T-helper 1 cell treated with Interleukin-12 subunit alpha and Interleukin-12 subunit beta and Interleukin-4 antibody, amounts not matched to agents 30 μg/mL and 1 μg/mL, for 36 hours (primary cell): ENCODE measurements around the gene COL21A1.

Experiments
- H3K27ac Mint-ChIP-seq: one replicate; pipeline ENCODE4 v1.8.0; 2021; ENCODE audit warnings: mild to moderate bottlenecking, mixed read lengths
- H3K27me3 Mint-ChIP-seq: one replicate; pipeline ENCODE4 v1.8.0; 2021; ENCODE audit warnings: low read depth, mixed read lengths
- H3K36me3 Mint-ChIP-seq: one replicate; pipeline ENCODE4 v1.8.0; 2021; ENCODE audit warnings: low read depth, mixed read lengths
- H3K4me1 Mint-ChIP-seq: one replicate; pipeline ENCODE4 v1.8.0; 2021; ENCODE audit warnings: low read depth, mixed read lengths
- H3K4me3 Mint-ChIP-seq: one replicate; pipeline ENCODE4 v1.8.0; 2021; ENCODE audit warnings: mild to moderate bottlenecking, moderate library complexity, mixed read lengths
- H3K9me3 Mint-ChIP-seq: one replicate; pipeline ENCODE4 v1.8.0; 2021; ENCODE audit warnings: mixed read lengths

The COL21A1 gene

DNA sequence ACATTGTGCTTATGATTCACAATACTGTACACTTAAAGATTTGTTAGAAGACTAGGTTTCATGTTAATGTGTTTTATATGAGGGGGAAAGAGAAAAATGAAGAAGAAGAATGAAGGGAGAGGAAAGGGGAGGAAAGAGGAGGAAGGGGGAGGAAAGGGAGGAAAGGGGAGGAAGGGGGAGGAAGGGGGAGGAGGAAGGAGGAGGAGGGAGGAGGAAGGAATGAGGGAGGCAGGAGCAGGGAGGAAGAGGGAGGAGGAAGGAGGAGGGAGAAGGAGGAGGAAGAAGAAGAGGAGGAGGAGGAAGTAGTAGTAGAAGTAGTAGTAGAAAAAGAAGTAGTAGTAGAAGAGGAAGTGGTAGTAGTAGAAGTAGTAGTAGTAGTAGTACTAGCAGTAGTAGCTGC lies 70.6 kb downstream of the COL21A1 start:
- no peaks in the 10 kb centered on the region for H3K4me1 Mint-ChIP-seq
- H3K27ac Mint-ChIP-seq: no peak overlapping the region
- no peak overlapping the region for H3K4me3 Mint-ChIP-seq
- H3K27me3 Mint-ChIP-seq: no peaks in the 10 kb centered on the region
- peaks cover 31% of the 10 kb centered on the region for H3K9me3 Mint-ChIP-seq
- no peaks in the 10 kb centered on the region for H3K36me3 Mint-ChIP-seq

DNA sequence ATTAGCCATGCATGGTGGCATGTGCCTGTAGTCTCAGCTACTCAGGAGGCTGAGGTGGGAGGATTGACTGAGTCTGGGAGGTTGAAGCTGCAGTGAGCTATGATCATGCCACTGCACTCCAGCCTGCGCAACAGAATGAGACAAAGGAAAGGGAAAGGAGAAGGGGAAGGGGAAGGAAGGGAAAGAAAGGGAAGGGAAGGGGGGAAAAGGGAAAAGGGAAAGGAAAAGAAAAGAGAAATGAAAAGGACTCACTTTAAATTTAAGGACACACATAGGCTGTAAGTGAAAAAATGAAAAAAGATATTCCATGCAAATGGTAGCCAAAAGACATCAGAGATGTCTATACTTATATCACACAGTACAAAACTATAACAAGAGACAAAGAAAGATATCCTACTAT lies 74.2 kb downstream of the COL21A1 start:
- no peaks in the 10 kb centered on the region for H3K36me3 Mint-ChIP-seq
- no peaks in the 10 kb centered on the region for H3K4me1 Mint-ChIP-seq
- H3K9me3 Mint-ChIP-seq: peaks cover 44% of the 10 kb centered on the region
- no peak overlapping the region for H3K27ac Mint-ChIP-seq
- no peaks in the 10 kb centered on the region for H3K27me3 Mint-ChIP-seq
- H3K4me3 Mint-ChIP-seq: no peak overlapping the region

DNA sequence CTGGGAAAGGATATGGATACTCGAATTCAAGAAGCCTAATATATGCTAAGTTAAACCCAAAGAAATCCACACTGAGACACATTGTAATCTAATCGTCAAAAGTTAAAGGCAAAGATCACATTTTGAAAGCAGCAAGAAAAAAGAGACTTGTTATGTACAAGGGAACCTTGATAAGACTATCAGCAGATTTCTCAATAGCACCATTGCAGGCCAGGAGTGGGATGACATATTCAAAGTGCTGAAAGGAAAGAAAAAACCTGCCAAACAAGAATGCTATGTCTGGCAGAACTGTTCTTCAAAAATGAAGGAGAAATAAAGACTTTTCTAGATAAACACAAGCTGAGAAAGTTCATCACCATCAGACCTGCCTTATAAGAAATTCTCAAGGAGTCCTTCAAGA lies 75.2 kb downstream of the COL21A1 start:
- Mint-ChIP-seq H3K36me3 (no peaks in the 10 kb centered on the region), H3K4me3 (no peak overlapping the region), H3K27me3 (no peaks in the 10 kb centered on the region), H3K9me3 (peaks cover 46% of the 10 kb centered on the region), H3K4me1 (no peaks in the 10 kb centered on the region), H3K27ac (no peak overlapping the region)

DNA sequence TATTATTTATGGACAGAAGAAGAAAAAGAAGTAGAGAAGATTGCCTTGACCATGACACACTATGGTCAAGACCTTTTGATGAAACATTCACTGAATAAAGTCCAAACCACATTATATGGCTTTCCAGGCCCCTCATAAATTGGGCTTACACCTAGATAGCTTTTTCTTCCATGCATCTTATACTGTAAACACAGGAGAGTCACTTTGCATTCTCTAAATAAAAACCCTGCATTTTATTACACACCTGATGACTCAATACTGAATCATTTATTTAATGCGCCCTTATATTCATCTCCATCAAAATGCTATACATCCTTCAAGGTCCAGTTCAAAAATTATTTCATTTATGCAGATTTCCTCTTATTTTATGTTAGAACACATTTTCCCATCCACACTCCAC lies 78.0 kb downstream of the COL21A1 start:
- no peaks in the 10 kb centered on the region for H3K4me1 Mint-ChIP-seq
- H3K27ac Mint-ChIP-seq: no peak overlapping the region
- no peak overlapping the region for H3K4me3 Mint-ChIP-seq
- H3K27me3 Mint-ChIP-seq: no peaks in the 10 kb centered on the region
- peaks cover 35% of the 10 kb centered on the region for H3K9me3 Mint-ChIP-seq
- H3K36me3 Mint-ChIP-seq: no peaks in the 10 kb centered on the region

DNA sequence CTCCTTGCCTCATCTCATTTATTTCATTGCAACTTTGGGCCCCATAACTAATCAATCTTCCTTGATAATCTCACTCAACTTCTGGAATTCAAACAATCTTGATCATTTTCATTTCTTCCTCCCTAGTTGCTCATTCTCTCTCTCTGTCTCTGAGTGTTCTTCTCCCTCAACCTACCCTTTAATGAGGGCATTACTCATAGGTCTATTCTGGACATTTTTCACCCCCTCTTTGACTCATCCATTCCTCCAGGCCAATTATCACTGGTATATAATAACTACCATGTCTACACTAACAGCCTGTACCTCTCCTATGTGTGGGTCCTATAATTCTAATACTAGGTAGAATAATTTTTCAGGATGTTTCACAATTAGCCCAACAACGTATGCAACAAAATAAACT lies 78.8 kb downstream of the COL21A1 start:
- Mint-ChIP-seq H3K4me1 (no peaks in the 10 kb centered on the region), H3K9me3 (peaks cover 28% of the 10 kb centered on the region), H3K27ac (no peak overlapping the region), H3K36me3 (no peaks in the 10 kb centered on the region), H3K4me3 (no peak overlapping the region), H3K27me3 (no peaks in the 10 kb centered on the region)

DNA sequence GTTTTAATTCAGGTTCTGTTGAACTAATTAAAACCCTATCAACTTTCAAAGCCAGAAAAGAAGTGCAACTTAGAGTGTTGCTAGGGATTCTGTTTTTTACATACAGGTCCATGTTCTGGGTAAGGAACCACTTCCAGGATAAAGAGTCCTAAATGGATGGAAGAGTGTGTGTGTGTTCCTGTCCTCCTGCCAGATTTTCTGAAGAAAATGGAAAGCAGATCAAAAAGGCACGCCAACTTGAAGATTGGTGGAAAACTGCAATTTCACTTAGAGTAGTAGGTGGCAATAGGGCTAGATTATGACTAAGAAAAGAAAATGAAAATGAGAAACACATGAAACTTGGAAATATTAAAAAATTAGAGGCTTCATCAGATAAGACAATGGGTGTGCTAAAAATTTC lies 85.3 kb downstream of the COL21A1 start:
- no peak overlapping the region for H3K4me3 Mint-ChIP-seq
- H3K27me3 Mint-ChIP-seq: no peaks in the 10 kb centered on the region
- no peak overlapping the region for H3K27ac Mint-ChIP-seq
- peaks cover 7% of the 10 kb centered on the region for H3K9me3 Mint-ChIP-seq
- H3K36me3 Mint-ChIP-seq: no peaks in the 10 kb centered on the region
- no peaks in the 10 kb centered on the region for H3K4me1 Mint-ChIP-seq

DNA sequence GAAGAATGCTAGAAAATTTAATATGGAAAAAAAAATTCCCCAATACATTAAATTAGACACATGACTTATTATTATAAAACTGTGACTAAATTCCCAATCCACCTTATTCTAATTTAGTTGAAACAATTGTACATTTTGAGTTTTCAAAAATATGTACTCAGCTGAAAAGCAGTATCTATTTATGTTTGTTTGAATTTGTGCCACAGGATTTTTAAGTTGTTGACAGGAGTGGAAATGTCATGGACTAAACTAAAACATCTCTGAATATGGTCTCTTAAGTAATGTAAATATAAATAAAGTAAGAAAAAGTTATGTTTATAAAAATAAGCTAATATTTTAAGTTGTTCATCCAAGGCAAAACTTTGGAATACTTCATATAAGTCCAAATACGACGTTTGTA lies 86.9 kb downstream of the COL21A1 start:
- Mint-ChIP-seq H3K36me3 (no peaks in the 10 kb centered on the region), H3K9me3 (peaks cover 10% of the 10 kb centered on the region), H3K27me3 (no peaks in the 10 kb centered on the region), H3K27ac (no peak overlapping the region), H3K4me3 (no peak overlapping the region), H3K4me1 (no peaks in the 10 kb centered on the region)

DNA sequence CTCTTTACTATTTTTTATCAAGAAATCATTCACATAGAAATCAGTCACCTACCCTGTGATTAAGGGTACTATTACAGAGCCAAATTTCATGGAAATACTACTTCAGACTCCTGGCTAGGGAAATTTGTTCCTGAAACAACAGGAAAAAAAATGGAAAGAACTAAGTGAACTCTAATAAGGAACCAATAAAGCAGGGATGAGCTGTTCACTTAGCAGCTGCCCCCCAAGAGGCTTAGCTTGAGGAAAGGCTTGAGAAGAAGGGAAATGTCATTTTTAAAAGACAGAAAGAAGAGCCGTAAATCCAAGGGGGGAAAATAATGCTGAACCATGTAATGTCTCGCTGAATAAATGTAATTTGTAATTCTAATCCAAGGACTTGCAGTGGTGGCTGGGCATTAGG lies 88.8 kb downstream of the COL21A1 start:
- H3K4me3 Mint-ChIP-seq: no peak overlapping the region
- H3K27ac Mint-ChIP-seq: no peak overlapping the region
- H3K36me3 Mint-ChIP-seq: no peaks in the 10 kb centered on the region
- H3K9me3 Mint-ChIP-seq: peaks cover 14% of the 10 kb centered on the region
- H3K4me1 Mint-ChIP-seq: no peaks in the 10 kb centered on the region
- no peaks in the 10 kb centered on the region for H3K27me3 Mint-ChIP-seq

DNA sequence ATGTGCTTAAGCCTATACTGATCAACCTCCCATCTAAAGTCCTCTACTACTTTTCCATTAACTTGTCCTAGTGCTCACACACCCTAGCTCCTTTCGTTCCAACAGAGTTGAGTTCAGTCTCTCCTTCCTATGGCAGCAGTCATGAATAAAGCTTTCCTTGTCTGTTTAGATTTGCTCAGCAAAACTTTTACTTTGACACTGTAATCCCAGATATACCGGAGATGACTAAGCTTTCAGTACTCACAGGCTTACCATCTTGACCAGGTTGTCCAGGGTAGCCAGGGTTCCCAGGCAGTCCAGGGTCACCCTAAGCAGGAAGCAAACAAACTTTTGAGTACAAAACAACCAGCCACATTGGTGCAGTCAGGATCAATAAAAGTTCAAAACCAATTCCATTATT lies 90.7 kb downstream of the COL21A1 start:
- peaks cover 14% of the 10 kb centered on the region for H3K9me3 Mint-ChIP-seq
- H3K4me1 Mint-ChIP-seq: no peaks in the 10 kb centered on the region
- no peaks in the 10 kb centered on the region for H3K27me3 Mint-ChIP-seq

DNA sequence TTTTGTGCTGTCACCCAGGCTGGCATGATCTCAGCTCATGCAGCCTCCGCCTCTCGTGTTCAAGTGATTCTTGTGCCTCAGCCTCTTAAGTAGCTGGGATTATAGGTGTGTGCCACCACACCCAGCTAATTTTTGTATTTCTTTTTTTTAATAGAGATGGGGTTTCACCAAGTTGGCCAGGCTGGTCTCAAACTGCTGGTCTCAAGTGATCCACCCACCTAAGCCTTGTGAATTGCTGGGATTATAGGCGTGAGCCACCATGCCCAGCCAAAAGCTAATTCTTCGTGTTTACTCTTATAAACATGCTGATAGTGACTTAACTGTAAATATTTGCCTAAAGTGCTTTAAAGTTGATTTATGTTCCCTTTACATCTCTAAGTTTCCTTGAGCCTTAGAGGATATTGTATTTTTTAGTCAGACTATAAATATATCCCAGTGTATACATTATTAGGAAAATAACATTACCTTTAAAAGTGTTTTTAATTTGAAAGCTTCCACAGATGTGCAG lies 91.7 kb downstream of the COL21A1 start:
- Mint-ChIP-seq H3K4me3 (no peak overlapping the region), H3K9me3 (peaks cover 8% of the 10 kb centered on the region), H3K27ac (no peak overlapping the region), H3K36me3 (no peaks in the 10 kb centered on the region), H3K27me3 (no peaks in the 10 kb centered on the region), H3K4me1 (no peaks in the 10 kb centered on the region)

More for the DNA sequence above, 90.7 kb downstream of the COL21A1 start:
- H3K36me3 Mint-ChIP-seq: no peaks in the 10 kb centered on the region
- no peak overlapping the region for H3K27ac Mint-ChIP-seq
- no peak overlapping the region for H3K4me3 Mint-ChIP-seq

DNA sequence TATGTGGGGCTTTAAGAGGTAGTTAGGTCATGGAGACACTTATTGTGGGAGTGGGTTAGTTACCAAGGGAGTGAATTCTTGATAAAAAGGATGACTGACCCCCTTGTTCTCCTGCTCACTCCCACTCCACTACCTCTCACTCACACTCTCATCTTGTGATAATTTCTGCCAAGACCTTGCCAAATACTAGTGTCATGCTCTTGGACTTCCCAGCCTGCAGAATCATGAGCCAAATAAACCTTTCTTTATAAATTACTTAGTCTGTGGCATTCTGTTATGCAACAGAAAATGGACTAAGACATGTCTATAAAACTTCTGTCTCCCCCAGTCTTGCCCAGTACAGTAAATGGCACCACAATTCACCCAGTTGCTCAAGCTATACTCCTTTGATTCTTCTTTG lies 93.3 kb downstream of the COL21A1 start:
- Mint-ChIP-seq H3K36me3 (no peaks in the 10 kb centered on the region), H3K4me1 (no peaks in the 10 kb centered on the region), H3K9me3 (peaks cover 11% of the 10 kb centered on the region), H3K4me3 (no peak overlapping the region), H3K27me3 (no peaks in the 10 kb centered on the region), H3K27ac (no peak overlapping the region)

DNA sequence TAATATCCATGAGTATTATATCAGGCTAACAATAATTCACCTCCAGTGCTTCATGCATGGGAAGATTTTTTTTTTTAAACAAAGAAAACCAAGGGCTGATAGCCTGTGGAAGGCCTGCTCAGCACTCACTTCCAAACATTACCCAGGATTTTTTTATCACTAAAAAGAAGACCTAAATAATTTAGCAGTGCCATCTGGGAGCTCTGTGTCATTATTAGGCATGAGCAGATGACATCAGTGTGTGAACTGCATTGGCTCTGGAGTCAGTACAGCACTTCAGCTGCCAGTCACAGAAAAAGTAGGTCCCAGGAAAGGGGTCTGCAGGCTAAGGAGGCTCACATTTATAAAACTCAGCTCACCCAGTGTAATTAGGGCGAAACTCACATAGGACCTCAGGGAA lies 94.8 kb downstream of the COL21A1 start:
- Mint-ChIP-seq H3K27ac (no peak overlapping the region), H3K4me3 (no peak overlapping the region), H3K27me3 (no peaks in the 10 kb centered on the region), H3K9me3 (peaks cover 11% of the 10 kb centered on the region), H3K36me3 (no peaks in the 10 kb centered on the region), H3K4me1 (no peaks in the 10 kb centered on the region)

DNA sequence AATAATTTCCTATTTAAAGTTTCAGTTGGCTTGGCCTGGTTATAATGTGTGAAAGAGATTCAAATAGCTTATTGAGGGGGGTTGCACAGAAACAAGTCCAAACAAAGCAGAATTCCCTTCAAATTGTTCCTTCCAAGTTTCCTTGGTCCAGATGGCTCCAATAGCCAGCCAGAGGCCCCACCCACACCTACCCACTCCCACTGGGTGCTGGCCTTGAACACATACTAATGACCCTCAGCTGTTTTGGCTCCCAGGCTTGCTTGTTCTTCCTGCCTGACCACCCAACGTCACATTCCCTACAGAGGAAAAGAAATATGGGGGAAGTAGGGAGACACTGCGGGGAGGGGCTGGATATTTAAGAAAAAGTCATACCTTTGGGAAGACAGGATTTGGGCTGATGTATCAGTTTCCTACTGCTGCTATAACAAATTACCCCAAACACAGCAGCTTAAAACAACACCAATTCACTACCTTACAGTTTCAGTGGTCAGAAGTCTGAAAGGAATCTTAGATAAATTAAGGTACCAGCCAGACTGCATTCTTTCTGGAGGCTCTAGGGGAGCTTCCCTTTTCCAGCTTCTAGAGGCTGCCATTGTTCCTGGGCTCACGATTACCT lies 95.7 kb downstream of the COL21A1 start:
- no peaks in the 10 kb centered on the region for H3K4me1 Mint-ChIP-seq
- H3K9me3 Mint-ChIP-seq: peaks cover 11% of the 10 kb centered on the region

DNA sequence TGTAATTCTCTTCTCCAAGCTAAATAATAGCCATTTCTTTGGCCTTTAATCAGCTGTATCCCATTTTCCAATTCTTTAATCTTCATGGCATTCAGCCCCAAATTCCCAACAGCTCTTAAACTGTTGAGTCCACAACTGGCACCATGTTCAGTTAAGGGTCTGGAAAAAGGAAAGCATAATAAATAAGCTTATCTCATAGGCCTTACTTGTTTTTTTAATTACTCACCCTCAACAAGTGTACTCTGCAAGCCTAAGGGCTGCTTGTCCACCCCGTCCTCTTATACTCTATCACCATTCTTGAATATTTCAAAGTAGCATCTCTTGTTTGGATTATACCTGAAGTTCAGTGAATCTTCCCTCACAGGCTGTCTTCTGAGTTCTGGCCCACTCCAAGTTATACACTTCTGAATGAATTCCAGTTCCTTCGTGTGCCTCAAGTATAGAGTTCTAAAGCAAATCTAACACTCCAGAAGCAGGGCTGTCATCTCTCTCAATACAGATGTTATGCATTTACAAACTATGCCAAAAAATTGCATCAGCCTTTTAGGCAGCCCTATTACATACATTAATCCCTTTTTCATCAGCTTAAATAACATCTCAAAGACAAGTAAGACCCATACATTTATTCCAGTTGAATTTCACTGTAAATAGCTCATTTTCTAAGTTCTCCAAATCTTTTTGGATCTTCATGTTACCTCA lies 98.7 kb downstream of the COL21A1 start:
- Mint-ChIP-seq H3K4me1 (no peaks in the 10 kb centered on the region), H3K36me3 (no peaks in the 10 kb centered on the region), H3K27ac (no peak overlapping the region), H3K4me3 (no peak overlapping the region), H3K27me3 (no peaks in the 10 kb centered on the region), H3K9me3 (peaks cover 9% of the 10 kb centered on the region)

More for the DNA sequence above, 95.7 kb downstream of the COL21A1 start:
- Mint-ChIP-seq H3K4me3 (no peak overlapping the region), H3K27me3 (no peaks in the 10 kb centered on the region), H3K36me3 (no peaks in the 10 kb centered on the region), H3K27ac (no peak overlapping the region)

DNA sequence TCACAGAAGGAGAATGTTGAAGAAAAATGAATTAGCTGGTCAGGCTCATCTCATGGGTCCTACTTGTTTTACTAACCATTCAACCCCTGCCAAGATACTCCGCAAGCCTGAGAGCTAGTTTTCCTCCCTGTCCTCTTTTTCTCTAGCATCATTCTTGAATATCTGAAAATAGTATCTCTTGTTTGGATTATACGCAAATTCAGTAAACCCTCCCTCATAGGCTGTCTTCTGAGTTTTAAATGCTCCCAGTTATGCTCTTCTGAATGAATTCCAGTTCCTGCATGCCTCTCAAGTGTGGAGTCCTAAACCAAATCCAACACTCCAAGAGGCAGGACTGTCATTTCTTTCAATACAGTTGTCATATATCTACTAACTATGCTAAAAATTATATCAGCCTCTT lies 99.6 kb downstream of the COL21A1 start:
- no peaks in the 10 kb centered on the region for H3K4me1 Mint-ChIP-seq
- H3K9me3 Mint-ChIP-seq: peaks cover 12% of the 10 kb centered on the region
- H3K36me3 Mint-ChIP-seq: no peaks in the 10 kb centered on the region
- no peak overlapping the region for H3K4me3 Mint-ChIP-seq
- no peaks in the 10 kb centered on the region for H3K27me3 Mint-ChIP-seq
- H3K27ac Mint-ChIP-seq: no peak overlapping the region
